GM12801 (cell line): ENCODE measurements around the gene METTL23.

Experiments
- CTCF ChIP-seq: IDR thresholded peaks from one replicate; pipeline ENCODE4 v1.5.1; 2011; ENCODE audit warnings: control low read depth; ENCODE audit not compliant: insufficient read length; ENCODE audit errors: extremely low read depth

Gene METTL23

GRCh38 chr17:76736349-76737081, 9.9 kb downstream of the METTL23 start:
- TF ChIP-seq CTCF, result no peak

- no peak for TF ChIP-seq CTCF
Measured at GRCh38 chr17:76737082-76737675, 10.5 kb downstream of the METTL23 start, which contains the start of gene SRSF2. SRSF2 (minus strand) TSS chr17:76737331; CDS start chr17:76737160, 171 bp downstream.

- no peak for TF ChIP-seq CTCF
Measured at GRCh38 chr17:76737676-76738467, 11.2 kb downstream of the METTL23 start, which contains the start of gene MFSD11. MFSD11 (plus strand) TSS chr17:76738119; CDS start chr17:76738353, 234 bp downstream.

- TF ChIP-seq CTCF, result no peak
Measured at GRCh38 chr17:76738468-76738850, 11.8 kb downstream of the METTL23 start.

GRCh38 chr17:76740329-76741118, 13.9 kb downstream of the METTL23 start:
- TF ChIP-seq CTCF, result no peak

- TF ChIP-seq CTCF, result no peak
Measured at GRCh38 chr17:76742958-76743357, 16.3 kb downstream of the METTL23 start.

- TF ChIP-seq CTCF, result no peak
Measured at GRCh38 chr17:76744747-76745146, 18.1 kb downstream of the METTL23 start.
